Measurements from ENCODE around the gene MYO5A. TPM values are rescaled to one million over a fixed set of nuclear protein-coding genes. Genes with fewer than 3 reads are reported as not detected.

The MYO5A gene
- total RNA-seq, 4 donors from 2014 or later = 5.8 to 51.2 (median 10.2) TPM

- intact Hi-C loops (cut with DNase I; ENCODE audit: low total_unique reads) (no loop called here), in situ Hi-C loops (cut with MboI; ENCODE audit: low sequenced_read_pairs in 4 of 4) (loop anchor here in 1 of 4 donors (10.0 kb wide), 1 partner anchor 273 kb away; no protein-coding TSS in a partner anchor)
- peak overlapping the region; percentile 65 to 75 (median 68) for H3K27ac ChIP-seq
- H3K27me3 ChIP-seq = no peaks in the 10 kb centered on the region
- TF ChIP-seq POLR2A (IDR thresholded peaks at IDR 0.05) (no peak), CTCF (IDR thresholded peaks at IDR 0.05 in 4 of 5, conservative IDR thresholded peaks at IDR 0.05 in 1 of 5) (no peak)
- no peaks in the 10 kb centered on the region for H3K36me3 ChIP-seq
- H3K9me3 ChIP-seq = no peaks in the 10 kb centered on the region
- no peak overlapping the region for H3K4me3 ChIP-seq
- DNase-seq (peak; percentile 11 to 25), ATAC-seq (peak; percentile 38 to 55)
- H3K4me1 ChIP-seq = peaks cover 17 to 21% of the 10 kb centered on the region in 2 donors
Observed at GRCh38 chr15:52261498-52262242, 267.0 kb downstream of the MYO5A start.

GRCh38 chr15:52261026-52261425 is 267.7 kb downstream of the MYO5A start:
- DNase-seq (no peak), ATAC-seq (no peak)
- no peak overlapping the region for H3K4me3 ChIP-seq
- no peaks in the 10 kb centered on the region for H3K27me3 ChIP-seq
- H3K4me1 ChIP-seq = peaks cover 19 to 24% of the 10 kb centered on the region in 2 donors
- H3K9me3 ChIP-seq = no peaks in the 10 kb centered on the region
- no peaks in the 10 kb centered on the region for H3K36me3 ChIP-seq
- intact Hi-C loops (cut with DNase I; ENCODE audit: low total_unique reads) = no loop called here
- H3K27ac ChIP-seq = peak overlapping the region; percentile 57 to 66 (median 60)
- in situ Hi-C loops (cut with MboI; ENCODE audit: low sequenced_read_pairs in 4 of 4) = loop anchor here in 1 of 4 donors (10.0 kb wide), 1 partner anchor 274 kb away; no protein-coding TSS in a partner anchor
- TF ChIP-seq POLR2A (IDR thresholded peaks at IDR 0.05) (no peak), CTCF (IDR thresholded peaks at IDR 0.05 in 4 of 5, conservative IDR thresholded peaks at IDR 0.05 in 1 of 5) (no peak)

- intact Hi-C loops (cut with DNase I; ENCODE audit: low total_unique reads) = loop anchor here (5.0 to 10.0 kb wide), 3 partner anchors 78 to 428 kb away; no protein-coding TSS in a partner anchor
- in situ Hi-C loops (cut with MboI; ENCODE audit: low sequenced_read_pairs in 4 of 4) = loop anchor here in 2 of 4 donors (10.0 kb wide), 1 partner anchor 475 kb away; no protein-coding TSS in a partner anchor
Observed at GRCh38 chr15:52259503-52259902, 269.2 kb downstream of the MYO5A start.

GRCh38 chr15:52258461-52258860 is 270.2 kb downstream of the MYO5A start:
- TF ChIP-seq POLR2A (IDR thresholded peaks at IDR 0.05) (no peak), CTCF (IDR thresholded peaks at IDR 0.05 in 4 of 5, conservative IDR thresholded peaks at IDR 0.05 in 1 of 5) (no peak)
- Histone ChIP-seq H3K27me3 (no peaks in the 10 kb centered on the region), H3K27ac (no peak overlapping the region), H3K4me1 (peaks cover 19 to 24% of the 10 kb centered on the region in 2 donors), H3K9me3 (no peaks in the 10 kb centered on the region), H3K36me3 (no peaks in the 10 kb centered on the region), H3K4me3 (no peak overlapping the region)
- in situ Hi-C loops (cut with MboI; ENCODE audit: low sequenced_read_pairs in 4 of 4) = loop anchor here in 2 of 4 donors (10.0 kb wide), 1 partner anchor 476 kb away; no protein-coding TSS in a partner anchor
- DNase-seq (no peak), ATAC-seq (no peak)
- intact Hi-C loops (cut with DNase I; ENCODE audit: low total_unique reads) = loop anchor here (5.0 to 10.0 kb wide), 3 partner anchors 79 to 429 kb away; no protein-coding TSS in a partner anchor

More at GRCh38 chr15:52259503-52259902, 269.2 kb downstream of the MYO5A start:
- TF ChIP-seq POLR2A (IDR thresholded peaks at IDR 0.05) (no peak), CTCF (IDR thresholded peaks at IDR 0.05 in 4 of 5, conservative IDR thresholded peaks at IDR 0.05 in 1 of 5) (no peak)
- no peaks in the 10 kb centered on the region for H3K36me3 ChIP-seq
- no peaks in the 10 kb centered on the region for H3K9me3 ChIP-seq
- H3K4me3 ChIP-seq = no peak overlapping the region
- DNase-seq = no peak
- H3K4me1 ChIP-seq = peaks cover 19 to 24% of the 10 kb centered on the region in 2 donors
- ATAC-seq = no peak
- no peak overlapping the region for H3K27ac ChIP-seq
- H3K27me3 ChIP-seq = no peaks in the 10 kb centered on the region

All from gastrocnemius medialis (tissue), 4 donors.